ENCODE results near the gene CLTCL1.

Gene CLTCL1

GRCh38 chr22:19193879-19194278 is 97.6 kb downstream of the CLTCL1 start:
- no peak for DNase-seq

- DNase-seq, result no peak
These were observed 103.6 kb downstream of the CLTCL1 start for GRCh38 chr22:19187716-19188563.

GRCh38 chr22:19184276-19184997 is 107.1 kb downstream of the CLTCL1 start:
- DNase-seq, result no peak

- DNase-seq, result no peak
These were observed 108.3 kb downstream of the CLTCL1 start for GRCh38 chr22:19183216-19183615.

- DNase-seq, result no peak
These were observed 108.9 kb downstream of the CLTCL1 start for GRCh38 chr22:19182472-19183157.

- DNase-seq, result no peak
These were observed 109.6 kb downstream of the CLTCL1 start for GRCh38 chr22:19181786-19182471.

GRCh38 chr22:19180740-19181410 is 110.6 kb downstream of the CLTCL1 start:
- DNase-seq, result no peak

- no peak for DNase-seq
These were observed 111.3 kb downstream of the CLTCL1 start for GRCh38 chr22:19180234-19180633.

- peak; percentile 72 for DNase-seq
These were observed 111.9 kb downstream of the CLTCL1 start for GRCh38 chr22:19179497-19180048.

GRCh38 chr22:19178657-19179496 is 112.6 kb downstream of the CLTCL1 start, which contains the start of gene SLC25A1:
Gene SLC25A1, minus strand, starts transcription at chr22:19178736. Its CDS starts 63 bp downstream, at chr22:19178673.
- DNase-seq, result peak; percentile 74

- DNase-seq, result peak; percentile 27
These were observed 113.4 kb downstream of the CLTCL1 start for GRCh38 chr22:19178065-19178656.

- DNase-seq, result no peak
These were observed 114.1 kb downstream of the CLTCL1 start for GRCh38 chr22:19177164-19178064.

GRCh38 chr22:19176732-19177131 is 114.8 kb downstream of the CLTCL1 start:
- no peak for DNase-seq

- DNase-seq, result no peak
These were observed 115.3 kb downstream of the CLTCL1 start for GRCh38 chr22:19176175-19176643.

- no peak for DNase-seq
These were observed 115.8 kb downstream of the CLTCL1 start for GRCh38 chr22:19175602-19176174.

- no peak for DNase-seq
These were observed 116.4 kb downstream of the CLTCL1 start for GRCh38 chr22:19175026-19175601.

GRCh38 chr22:19174106-19175025 is 117.2 kb downstream of the CLTCL1 start:
- peak; percentile 8 for DNase-seq

Data from kidney glomerular epithelial cell (primary cell).